RWPE1 (cell line): ENCODE measurements around the gene RIC1.
"Not testable (repeated sequence)": the region's sequence is repeated elsewhere in the genome, so short reads cannot be mapped to it uniquely, and the experiment has no call there.

Experiments
- CTCF ChIA-PET: fragments of 350-600 bp; sonication (Branson Sonifier 250); formaldehyde crosslinking; extraction: SDS; loops from one replicate; lab custom pipeline; 2021; lab: Yijun Ruan, JAX
- POLR2A ChIA-PET: fragments of 400-600 bp; formaldehyde crosslinking; extraction: SDS; loops from one replicate; lab custom pipeline; 2020; ENCODE audit warnings: antibody characterized with exemption; ENCODE audit not compliant: low non-redundant PET; lab: Yijun Ruan, JAX
- DNase-seq: peaks from one replicate; pipeline ENCODE4 v3.0.0; 2012; ENCODE audit warnings: low spot score
- H3K27ac ChIP-seq: fragments of 450-650 bp; 2 replicates; pipeline ENCODE4 v1.5.1; 2017
- CTCF ChIP-seq: fragments of 450-650 bp; conservative IDR thresholded peaks from 2 replicates; pipeline ENCODE4 v1.5.1; 2017; ENCODE audit warnings: low read depth, mild to moderate bottlenecking

The RIC1 gene

GRCh38 chr9:5778805-5779204, 149.9 kb downstream of the RIC1 start:
- DNase-seq: no peak
- no peak for TF ChIP-seq CTCF
- ChIA-PET POLR2A (no interaction called here), CTCF (no interaction called here)
- H3K27ac ChIP-seq: no peak overlapping the region

GRCh38 chr9:5779705-5780218, 150.9 kb downstream of the RIC1 start:
- H3K27ac ChIP-seq, DNase-seq, POLR2A ChIA-PET, CTCF ChIA-PET: not testable (repeated sequence)

GRCh38 chr9:5783420-5783819, 154.5 kb downstream of the RIC1 start:
- H3K27ac ChIP-seq, CTCF ChIA-PET, DNase-seq, POLR2A ChIA-PET: not testable (repeated sequence)

GRCh38 chr9:5783982-5784381, 155.1 kb downstream of the RIC1 start:
- TF ChIP-seq CTCF: no peak
- no peak overlapping the region for H3K27ac ChIP-seq
- ChIA-PET POLR2A (no interaction called here), CTCF (no interaction called here)
- DNase-seq: no peak

- no peak overlapping the region for H3K27ac ChIP-seq
- no peak for TF ChIP-seq CTCF
- POLR2A ChIA-PET: no interaction called here
- no peak for DNase-seq
- CTCF ChIA-PET: interaction anchor here (0.6 kb wide), 1 partner anchor 525 kb away, joined by 3 read pairs; no protein-coding TSS in a partner anchor
These were observed 155.8 kb downstream of the RIC1 start for GRCh38 chr9:5784526-5785315.

GRCh38 chr9:5786370-5787127, 157.6 kb downstream of the RIC1 start:
- ChIA-PET POLR2A (no interaction called here), CTCF (no interaction called here)
- H3K27ac ChIP-seq: no peak overlapping the region
- no peak for DNase-seq
- no peak for TF ChIP-seq CTCF

GRCh38 chr9:5787220-5787619, 158.3 kb downstream of the RIC1 start:
- POLR2A ChIA-PET: no interaction called here
- CTCF ChIA-PET: no interaction called here
- no peak for TF ChIP-seq CTCF
- H3K27ac ChIP-seq: no peak overlapping the region
- DNase-seq: no peak
